HG03103 (cell line): ENCODE data around the gene GRK6.
A peak's percentile ranks its signal among the peaks of the same experiment; 100 is the strongest.
"Not testable (repeated sequence)": the region's sequence is repeated elsewhere in the genome, so short reads cannot be mapped to it uniquely, and the experiment has no call there.

ENCODE experiments used
- ATAC-seq: cut with Tn5 transposase; IDR thresholded peaks from one replicate; pipeline ENCODE4 v1.9.1; 2021; ENCODE audit warnings: low read depth; ENCODE audit not compliant: unreplicated experiment

The GRK6 gene

GRCh38 chr5:177397875-177398390 is 28.5 kb upstream of the GRK6 start:
- ATAC-seq = no peak

DNA sequence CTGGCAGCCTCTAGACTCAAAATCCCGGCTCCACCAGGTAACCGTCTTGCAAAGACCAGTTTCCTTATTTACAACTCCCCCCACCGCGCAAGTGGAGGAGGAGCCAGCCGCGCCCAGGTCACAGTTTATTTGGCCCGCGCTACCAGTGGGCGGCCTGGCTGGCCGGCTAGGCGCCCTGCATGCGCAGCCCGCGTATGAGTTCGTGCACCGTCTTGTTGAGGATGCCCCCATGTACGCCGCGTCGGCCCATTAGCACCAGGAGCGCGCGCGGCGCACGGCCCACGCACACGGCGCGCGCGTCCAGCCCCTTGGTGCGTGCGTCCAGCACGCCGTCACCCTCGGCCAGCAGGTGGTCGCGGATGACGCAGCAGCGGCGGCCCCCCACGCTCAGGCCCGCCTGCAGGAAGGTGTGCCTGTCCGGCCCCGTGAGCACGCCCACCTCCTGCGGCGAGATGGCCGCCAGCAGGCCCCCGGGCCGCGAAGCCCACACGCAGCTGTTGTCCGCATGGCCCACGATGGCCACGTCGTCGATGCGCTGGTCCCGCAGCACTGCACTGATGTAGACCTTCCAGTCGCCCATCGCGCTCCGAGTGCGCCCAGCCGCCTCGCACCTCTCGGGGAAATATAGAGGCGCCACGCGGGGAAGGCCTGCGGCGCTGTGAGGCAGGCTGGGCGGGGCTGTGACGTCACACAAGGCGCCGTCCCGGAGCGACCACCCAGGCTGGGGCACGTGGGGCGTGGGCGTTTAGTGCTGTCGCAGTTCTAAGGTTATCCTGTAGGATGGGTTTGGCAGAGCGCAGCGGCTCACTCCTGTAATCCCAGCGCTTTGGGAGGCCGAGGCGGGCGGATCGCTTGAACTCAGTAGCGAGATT is 26.2 kb upstream of the GRK6 start, which contains the start of gene PFN3:
PFN3 (minus strand) TSS at position 665 of the 872 bp plus-strand sequence; CDS start at position 580, 85 bp downstream.
- no peak for ATAC-seq

- no peak for ATAC-seq
These were observed 24.0 kb upstream of the GRK6 start for GRCh38 chr5:177402271-177403043.

DNA sequence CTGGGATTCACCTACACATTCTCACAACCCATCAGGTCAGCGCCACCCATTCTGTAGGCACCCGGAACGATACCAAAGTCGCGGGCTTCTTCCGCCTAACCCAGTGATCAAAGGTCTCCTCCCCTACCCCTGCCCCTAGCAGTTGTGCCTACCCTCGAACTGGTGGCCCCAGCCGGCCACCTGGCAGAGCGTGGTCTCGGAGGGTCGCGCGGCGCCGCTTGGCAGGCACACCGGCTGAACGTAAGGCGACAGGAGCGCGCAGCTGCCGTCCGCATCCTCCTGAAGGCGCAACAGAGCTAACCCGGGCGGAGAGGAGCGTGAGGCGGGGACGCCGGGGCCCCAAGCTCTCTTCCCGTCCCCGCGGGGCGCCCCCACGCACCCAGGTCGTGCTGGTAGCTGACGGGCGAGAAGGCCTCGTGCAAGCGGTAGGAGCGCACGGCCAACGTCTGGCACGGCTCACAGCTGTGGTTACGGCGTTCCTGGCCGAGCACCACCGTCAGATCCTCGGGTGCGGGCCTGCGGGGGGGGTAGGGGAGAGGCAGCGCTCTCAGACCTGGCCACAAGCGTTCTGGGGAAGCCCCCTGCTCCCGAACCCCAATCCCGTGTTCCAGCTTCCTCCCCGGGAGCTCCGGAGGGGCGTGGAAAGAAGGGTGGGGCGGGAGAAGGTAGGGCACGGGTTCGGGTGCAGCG is 23.2 kb upstream of the GRK6 start:
- no peak for ATAC-seq

DNA sequence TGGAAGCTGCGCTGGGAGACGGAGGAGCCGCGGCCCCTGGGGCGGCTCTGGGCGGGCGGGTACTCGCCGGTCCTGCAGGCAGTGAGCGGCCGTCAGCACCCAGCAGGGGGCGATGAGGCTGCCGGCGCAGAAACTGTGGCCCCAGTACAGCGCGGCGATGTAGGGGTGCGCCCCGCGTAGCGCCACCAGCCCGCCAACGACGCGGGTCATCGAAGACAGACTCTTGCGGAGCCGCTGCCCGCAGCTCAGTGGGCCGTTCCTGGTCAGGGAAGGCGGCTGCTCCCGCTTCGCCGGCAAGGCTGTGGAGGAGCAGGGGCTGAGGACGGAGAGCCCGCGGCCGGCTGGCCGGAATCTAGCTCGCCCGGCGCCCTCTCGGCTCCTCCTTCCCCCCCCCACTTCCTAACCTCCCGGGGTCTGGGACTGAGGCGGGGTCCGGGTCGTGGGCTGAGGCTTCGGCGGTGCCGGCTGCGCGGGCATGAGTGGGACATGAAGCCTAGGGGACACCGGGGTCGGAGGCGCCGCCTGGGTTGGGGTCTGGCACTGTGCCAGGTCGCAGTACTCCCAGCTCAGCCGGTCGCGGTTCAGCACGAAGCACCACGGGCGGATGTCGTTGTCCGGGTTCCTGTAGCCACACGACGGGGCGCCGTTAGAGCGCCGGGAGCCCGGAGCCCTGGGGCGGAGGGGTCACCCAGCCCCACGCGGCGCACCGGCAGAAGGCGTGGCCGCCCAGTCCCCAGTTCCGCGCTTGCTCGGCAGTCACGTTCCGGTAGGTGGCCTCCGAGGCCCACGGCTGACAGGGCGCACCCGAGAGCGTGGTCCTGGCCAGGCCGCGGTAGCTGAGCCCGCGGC is 22.5 kb upstream of the GRK6 start:
- ATAC-seq = peak; percentile 70

- no peak for ATAC-seq
These were observed 21.8 kb upstream of the GRK6 start for GRCh38 chr5:177404641-177405179.

GRCh38 chr5:177405312-177405711 is 21.2 kb upstream of the GRK6 start:
- no peak for ATAC-seq

- no peak for ATAC-seq
These were observed 20.7 kb upstream of the GRK6 start for GRCh38 chr5:177405805-177406204.

GRCh38 chr5:177409043-177409801 is 17.3 kb upstream of the GRK6 start, which contains the start of gene F12:
Gene F12, minus strand, starts transcription at chr5:177409564. Its CDS starts 37 bp downstream, at chr5:177409527.
- ATAC-seq = no peak

- ATAC-seq = no peak
These were observed 15.9 kb upstream of the GRK6 start for GRCh38 chr5:177410575-177410974.

DNA sequence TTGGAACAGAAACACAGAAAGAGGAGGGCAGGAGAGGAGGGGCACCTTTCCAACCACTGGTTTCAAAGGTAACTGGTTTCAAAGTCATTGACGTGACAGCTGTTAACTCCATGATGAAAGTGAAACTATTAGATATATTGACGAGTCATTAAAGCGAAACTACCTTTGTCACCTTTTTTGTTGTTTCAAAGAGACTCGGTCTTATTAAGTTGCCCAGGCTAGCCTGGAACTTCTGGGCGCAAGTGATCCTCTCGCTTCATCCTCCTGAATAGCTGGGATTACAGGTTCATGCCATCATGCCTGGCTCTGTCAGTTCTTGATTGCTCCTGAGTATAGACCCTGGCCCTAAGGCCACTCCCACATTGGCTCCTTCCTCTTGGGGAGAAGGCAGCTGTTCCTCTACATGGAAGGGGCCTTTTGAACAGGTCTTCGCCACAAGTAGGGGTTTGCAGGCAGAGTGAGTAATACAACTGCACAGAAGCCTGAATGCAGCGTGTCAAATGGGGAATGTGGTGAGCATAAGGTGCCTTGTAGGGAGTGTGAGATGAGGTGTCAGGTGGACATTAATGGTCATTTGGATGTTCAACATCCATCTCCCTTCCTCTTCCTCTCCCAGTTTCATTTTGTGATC is 13.8 kb upstream of the GRK6 start:
- ATAC-seq = peak; percentile 65

DNA sequence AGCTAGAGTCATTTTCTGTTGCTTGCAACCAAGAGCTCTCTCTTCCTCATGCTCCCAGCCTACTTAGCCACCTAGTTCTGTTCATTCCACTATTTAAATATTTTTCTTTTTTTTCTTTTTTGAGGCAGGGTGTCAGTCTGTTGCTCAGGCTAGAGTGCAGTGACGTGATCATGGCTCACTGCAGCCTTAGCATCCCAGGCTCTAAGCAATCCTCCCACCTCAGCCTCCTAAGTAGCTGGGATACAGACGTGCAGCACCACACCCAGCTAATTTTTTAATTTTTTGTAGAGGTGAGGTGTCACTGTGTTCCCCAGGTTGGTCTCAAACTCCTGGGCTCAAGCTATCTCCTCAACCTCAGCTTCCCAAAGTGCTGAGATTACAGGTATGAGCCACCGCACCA is 12.0 kb upstream of the GRK6 start:
- no peak for ATAC-seq

DNA sequence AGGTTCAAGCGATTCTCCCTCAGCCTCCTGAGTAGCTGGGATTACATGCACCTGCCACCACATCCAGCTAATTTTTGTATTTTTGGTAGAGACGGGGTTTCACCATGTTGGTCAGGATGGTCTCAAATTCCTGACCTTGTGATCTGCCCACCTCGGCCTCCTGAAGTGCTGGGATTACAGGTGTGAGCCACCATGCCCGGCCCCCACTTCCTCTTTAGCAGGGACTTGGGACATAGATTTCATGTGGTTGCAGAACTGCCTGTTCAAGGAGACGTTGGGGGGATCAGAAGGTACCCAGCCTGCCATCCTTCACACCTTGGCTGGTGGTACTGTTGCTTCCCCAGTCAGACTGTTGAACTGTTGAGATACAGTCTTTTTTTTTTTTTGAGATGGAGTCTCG is 9.4 kb upstream of the GRK6 start:
- not testable (repeated sequence) for ATAC-seq

DNA sequence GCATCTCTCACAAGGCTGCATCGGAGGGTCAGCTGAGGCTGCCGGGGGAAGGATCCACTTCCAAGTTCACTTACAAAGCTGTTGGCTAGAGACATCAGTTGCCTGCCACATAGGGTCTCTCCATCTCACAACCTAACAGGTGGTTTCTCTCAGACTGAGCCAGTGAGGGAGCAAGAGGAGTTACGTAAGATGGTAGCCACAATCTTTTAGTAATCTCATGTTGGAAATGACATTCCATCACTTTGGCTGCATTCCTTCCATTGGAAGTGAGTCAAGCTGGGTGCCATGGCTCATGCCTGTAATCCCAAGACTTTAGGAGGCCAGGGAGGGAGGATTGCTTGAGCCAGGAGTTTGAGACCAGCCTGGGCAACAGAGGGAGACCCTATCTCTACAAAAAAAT is 7.4 kb upstream of the GRK6 start:
- ATAC-seq = no peak

DNA sequence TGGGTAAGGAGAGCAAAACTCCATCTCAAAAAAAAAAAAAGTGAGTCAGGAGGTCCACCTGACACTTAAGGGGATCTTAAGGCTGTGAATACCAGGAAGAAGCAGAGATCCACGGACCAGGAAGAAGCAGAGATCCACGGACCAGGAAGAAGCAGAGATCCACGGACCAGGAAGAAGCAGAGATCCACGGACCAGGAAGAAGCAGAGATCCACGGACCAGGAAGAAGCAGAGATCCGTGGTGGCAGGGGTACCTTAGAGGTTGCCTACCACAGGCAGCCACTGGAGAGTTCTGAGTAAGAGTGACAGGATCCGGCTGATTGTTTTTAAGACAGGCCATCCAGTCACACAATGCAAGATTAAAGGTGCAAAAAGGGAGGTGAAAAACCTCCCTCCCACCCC is 6.0 kb upstream of the GRK6 start:
- ATAC-seq = not testable (repeated sequence)

- ATAC-seq = no peak
These were observed 5.2 kb upstream of the GRK6 start for GRCh38 chr5:177421062-177421798.

DNA sequence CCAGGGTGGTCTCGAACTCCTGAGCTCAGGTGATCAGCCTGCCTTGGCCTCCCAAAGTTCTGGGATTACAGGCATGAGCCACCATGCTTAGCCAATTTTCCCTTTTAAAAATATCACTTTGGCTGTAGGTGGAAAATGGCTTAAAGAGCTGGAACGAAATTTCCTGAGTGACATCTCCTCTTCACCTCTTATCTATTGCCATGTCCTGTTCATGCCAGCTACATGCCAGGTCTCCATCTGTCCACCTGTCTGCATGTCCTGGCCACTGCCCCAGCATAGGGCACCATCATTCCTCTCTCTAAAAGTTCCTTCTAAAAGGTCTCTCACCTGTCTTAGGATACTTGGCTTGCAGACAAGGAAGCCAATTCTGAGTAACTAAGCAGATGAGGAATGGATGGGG is 2.8 kb upstream of the GRK6 start:
- no peak for ATAC-seq
